Measurements from ENCODE around the gene BANF2.

BANF2 gene

GRCh38 chr20:17671565-17671964 lies 28.2 kb upstream of the BANF2 start:
- ATAC-seq = no peak
- TF ChIP-seq TOX (CRISPR knock-in tag; IDR thresholded peaks at IDR 0.05; ENCODE audit: borderline replicate concordance) = no peak

- no peak for ATAC-seq
- TF ChIP-seq ZC3H10 (CRISPR knock-in tag; IDR thresholded peaks at IDR 0.05) (no peak), GLIS3 (CRISPR knock-in tag; IDR thresholded peaks at IDR 0.05) (no peak), RARB (CRISPR knock-in tag; IDR thresholded peaks at IDR 0.05) (no peak), TCF4 (CRISPR knock-in tag; IDR thresholded peaks at IDR 0.05; ENCODE audit: borderline replicate concordance) (no peak), SNAI2 (CRISPR knock-in tag; IDR thresholded peaks at IDR 0.05) (no peak), BACH2 (CRISPR knock-in tag; IDR thresholded peaks at IDR 0.05; ENCODE audit: borderline replicate concordance) (no peak)
Measured at GRCh38 chr20:17673084-17673483, 26.7 kb upstream of the BANF2 start.

- TF ChIP-seq ZNF70 (CRISPR knock-in tag; IDR thresholded peaks at IDR 0.05) (no peak), TOX (CRISPR knock-in tag; IDR thresholded peaks at IDR 0.05; ENCODE audit: borderline replicate concordance) (no peak), ZC3H10 (CRISPR knock-in tag; IDR thresholded peaks at IDR 0.05) (no peak), CSDC2 (CRISPR knock-in tag; IDR thresholded peaks at IDR 0.05) (no peak), BACH2 (CRISPR knock-in tag; IDR thresholded peaks at IDR 0.05; ENCODE audit: borderline replicate concordance) (no peak), CSRNP3 (CRISPR knock-in tag; IDR thresholded peaks at IDR 0.05) (no peak), GLIS3 (CRISPR knock-in tag; IDR thresholded peaks at IDR 0.05) (no peak), ZNF565 (CRISPR knock-in tag; conservative IDR thresholded peaks at IDR 0.05; ENCODE audit: low read depth) (no peak), ZFP3 (CRISPR knock-in tag; IDR thresholded peaks at IDR 0.05) (no peak), ARNTL (CRISPR knock-in tag; IDR thresholded peaks at IDR 0.05; ENCODE audit: borderline replicate concordance, low read depth) (no peak), CREB5 (CRISPR knock-in tag; IDR thresholded peaks at IDR 0.05; ENCODE audit: low read depth) (no peak), POU6F1 (CRISPR knock-in tag; IDR thresholded peaks at IDR 0.05; ENCODE audit: borderline replicate concordance, low read depth) (no peak), TSHZ2 (CRISPR knock-in tag; IDR thresholded peaks at IDR 0.05) (no peak), ZNF8 (CRISPR knock-in tag; IDR thresholded peaks at IDR 0.05) (no peak), ESRRG (CRISPR knock-in tag; IDR thresholded peaks at IDR 0.05) (no peak), TCF4 (CRISPR knock-in tag; IDR thresholded peaks at IDR 0.05; ENCODE audit: borderline replicate concordance) (no peak), OSR1 (CRISPR knock-in tag; IDR thresholded peaks at IDR 0.05) (no peak), SNAI2 (CRISPR knock-in tag; IDR thresholded peaks at IDR 0.05) (no peak)
Measured at GRCh38 chr20:17674722-17675518, 24.8 kb upstream of the BANF2 start.

GRCh38 chr20:17675519-17676377 lies 24.0 kb upstream of the BANF2 start:
- no peak for ATAC-seq
- TF ChIP-seq GLIS3 (CRISPR knock-in tag; IDR thresholded peaks at IDR 0.05) (no peak), POU6F1 (CRISPR knock-in tag; IDR thresholded peaks at IDR 0.05; ENCODE audit: borderline replicate concordance, low read depth) (no peak), ISL1 (CRISPR knock-in tag; IDR thresholded peaks at IDR 0.05) (no peak), ESRRG (CRISPR knock-in tag; IDR thresholded peaks at IDR 0.05) (no peak)

More at GRCh38 chr20:17674722-17675518, 24.8 kb upstream of the BANF2 start:
- ATAC-seq = no peak
